Measurements from ENCODE around the gene ATP2C2.

DNA sequence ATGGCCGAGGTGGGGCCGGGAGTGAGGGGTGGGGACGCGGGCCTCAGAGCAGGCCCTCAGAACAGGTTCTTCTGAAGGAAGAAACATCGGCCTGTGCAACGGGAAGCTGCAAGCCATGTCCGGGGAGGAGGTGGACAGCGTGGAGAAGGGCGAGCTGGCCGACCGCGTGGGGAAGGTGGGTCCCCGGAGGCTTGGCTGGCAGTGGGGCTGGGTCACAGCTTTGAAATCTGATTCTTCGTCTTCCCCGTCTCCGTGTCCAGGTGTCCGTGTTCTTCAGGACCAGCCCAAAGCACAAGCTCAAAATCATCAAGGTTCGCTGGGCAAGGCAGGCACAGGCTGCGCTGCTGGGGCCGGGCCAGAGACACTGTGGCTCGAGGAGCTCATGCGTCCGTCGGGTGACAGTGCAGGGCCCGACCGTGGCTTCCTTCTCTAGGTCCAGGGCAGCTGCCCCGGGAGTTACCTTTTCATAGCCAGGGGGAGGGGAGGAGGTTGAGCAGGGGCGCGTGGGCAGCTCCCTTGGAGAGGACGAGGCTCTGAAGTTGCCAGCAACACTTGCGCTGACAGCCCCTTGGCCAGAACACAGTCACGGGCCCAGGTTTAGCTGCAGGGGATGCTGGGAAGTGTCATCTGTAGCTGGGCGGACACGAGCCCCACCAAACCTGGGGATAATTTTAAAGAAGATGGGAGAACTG lies 84.9 kb downstream of the ATP2C2 start:
- no peak for TF ChIP-seq POLR2A (IDR thresholded peaks at IDR 0.05)
- TF ChIP-seq CTCF (IDR thresholded peaks at IDR 0.05) = no peak
